HCT116 (cell line): ENCODE measurements around the gene EMC1. TPM values are rescaled to one million over a fixed set of nuclear protein-coding genes. Genes with fewer than 3 reads are reported as not detected.

Experiments used
- ATAC-seq: fragments of 200-7000 bp; cut with Tn5 transposase; 2 replicates; pipeline ENCODE4 v1.9.1; 2020; ENCODE audit warnings: mild to moderate bottlenecking, moderate library complexity
- BruUV-seq: library from RNA; stranded (reverse); fragments of 400-500 nt; replicated peaks from 2 replicates; lab custom pipeline; 2021; lab: Mats Ljungman, UMichigan
- CTCF ChIA-PET: fragments of 300-600 bp; sonication (Branson Sonifier 250); formaldehyde crosslinking; loops from one replicate; lab custom pipeline; 2021; ENCODE audit warnings: antibody characterized with exemption; lab: Charles Lee
- POLR2A ChIA-PET: fragments of 300-600, 350-600 bp; sonication (Branson Sonifier 250); formaldehyde crosslinking; loops from one replicate; lab custom pipeline; 2021; ENCODE audit warnings: antibody characterized with exemption; lab: Charles Lee
- RAD21 ChIA-PET, 2 experiments: fragments of 300-600 bp; sonication (Branson Sonifier 250); formaldehyde crosslinking; loops; one replicate each; lab custom pipeline; 2023; ENCODE audit warnings: low total read pairs in 2 of 2; ENCODE audit not compliant: uncharacterized antibody in 2 of 2, unreplicated experiment in 2 of 2, low non-redundant PET in 1 of 2; lab: Charles Lee
- DNase-seq: peaks from one replicate; pipeline ENCODE4 v3.0.0-alpha.2; 2010; ENCODE audit warnings: low read depth, low spot score
- H2AFZ ChIP-seq: fragments of 200-600 bp; shearing (Covaris generic), sonication (generic); 2 replicates; pipeline ENCODE4 v1.6.1; 2017; ENCODE audit warnings: low read depth, mixed run types, mixed read lengths, antibody characterized with exemption, low read length; ENCODE audit not compliant: poor library complexity, severe bottlenecking
- H3K27ac ChIP-seq: 2 replicates; pipeline ENCODE4 v1.5.1; 2012; ENCODE audit warnings: low read depth, low read length
- H3K27me3 ChIP-seq: fragments of 200-600 bp; sonication (generic); 2 replicates; pipeline ENCODE4 v1.6.1; 2016; ENCODE audit warnings: mixed run types, low read length, mixed read lengths; ENCODE audit not compliant: insufficient read depth
- H3K36me3 ChIP-seq, 2 experiments: fragments of 200-500 bp in 1 of 2; fragments of 200-600 bp in 1 of 2; sonication (Bioruptor generic) in 1 of 2; sonication (generic) in 1 of 2; 2 replicates each; pipeline versions ENCODE4 v1.5.1 to v1.6.1; 2014 to 2016; ENCODE audit warnings: low read length in 2 of 2, inconsistent platforms in 1 of 2, mixed read lengths in 1 of 2, mixed run types in 1 of 2; ENCODE audit not compliant: insufficient read depth in 2 of 2, control insufficient read depth in 1 of 2
- H3K4me1 ChIP-seq, 2 experiments: fragments of 200-600 bp in 1 of 2; sonication (generic) in 1 of 2; 2 replicates each; pipeline versions ENCODE4 v1.5.1 to v1.6.1; 2012 to 2017; ENCODE audit warnings: low read length in 2 of 2, inconsistent platforms in 1 of 2, mild to moderate bottlenecking in 1 of 2, mixed read lengths in 1 of 2, mixed run types in 1 of 2, moderate library complexity in 1 of 2; ENCODE audit not compliant: insufficient read depth in 2 of 2, control insufficient read depth in 1 of 2
- H3K4me2 ChIP-seq: fragments of 200-600 bp; sonication (generic); 2 replicates; pipeline ENCODE4 v1.6.1; 2017; ENCODE audit warnings: mixed run types, low read length, mixed read lengths
- H3K4me3 ChIP-seq, 2 experiments: fragments of 200-600 bp in 1 of 2; sonication (generic) in 1 of 2; replicated peaks in 1 of 2; 2 replicates each; pipeline ENCODE4 v1.5.1; 2011 to 2016; ENCODE audit warnings: low read length in 2 of 2, control low read depth in 1 of 2, low read depth in 1 of 2, mild to moderate bottlenecking in 1 of 2, mixed read lengths in 1 of 2, mixed run types in 1 of 2
- H3K79me2 ChIP-seq: fragments of 200-600 bp; sonication (generic); 2 replicates; pipeline ENCODE4 v1.6.1; 2017; ENCODE audit warnings: mild to moderate bottlenecking, mixed run types, low read length, moderate library complexity, mixed read lengths; ENCODE audit not compliant: insufficient read depth
- H3K9ac ChIP-seq: fragments of 200-600 bp; sonication (generic); 2 replicates; pipeline ENCODE4 v1.6.1; 2016; ENCODE audit warnings: low read length, mixed read lengths
- H3K9me2 ChIP-seq: fragments of 200-600 bp; sonication (generic), shearing (Covaris generic); 2 replicates; pipeline ENCODE4 v1.6.1; 2017; ENCODE audit warnings: mixed run types, mild to moderate bottlenecking, moderate library complexity; ENCODE audit not compliant: insufficient read depth
- H3K9me3 ChIP-seq, 2 experiments: fragments of 200-500 bp in 1 of 2; fragments of 200-600 bp in 1 of 2; sonication (Bioruptor generic) in 1 of 2; sonication (generic) in 1 of 2; 2 replicates each; pipeline ENCODE4 v1.6.1; 2014 to 2017; ENCODE audit warnings: low read length in 2 of 2, mixed read lengths in 2 of 2, inconsistent platforms in 1 of 2, low read depth in 1 of 2, mild to moderate bottlenecking in 1 of 2, mixed run types in 1 of 2, moderate library complexity in 1 of 2; ENCODE audit not compliant: control insufficient read depth in 1 of 2, insufficient read depth in 1 of 2
- H4K20me1 ChIP-seq: fragments of 200-600 bp; sonication (generic), shearing (Covaris generic); 2 replicates; pipeline ENCODE4 v1.6.1; 2017; ENCODE audit warnings: mixed run types, mild to moderate bottlenecking, moderate library complexity; ENCODE audit not compliant: insufficient read depth
- ELF1 ChIP-seq: IDR thresholded peaks from 2 replicates; pipeline ENCODE4 v1.6.1; 2012; ENCODE audit warnings: low read depth, borderline replicate concordance
- EZH2 ChIP-seq: fragments of 200-600 bp; sonication (generic); IDR thresholded peaks from 2 replicates; pipeline ENCODE4 v1.6.1; 2017; ENCODE audit warnings: antibody characterized with exemption, mixed run types
- FOSL1 ChIP-seq: IDR thresholded peaks from 2 replicates; pipeline ENCODE4 v1.6.1; 2012; ENCODE audit warnings: low read depth
- REST ChIP-seq: IDR thresholded peaks from 2 replicates; pipeline ENCODE4 v1.6.1; 2012; ENCODE audit warnings: low read depth
- YY1 ChIP-seq: IDR thresholded peaks from 2 replicates; pipeline ENCODE4 v1.6.1; 2011; ENCODE audit warnings: low read length, low read depth, moderate library complexity, mild to moderate bottlenecking; ENCODE audit not compliant: insufficient replicate concordance; ENCODE audit errors: extremely low read depth
- ZNF274 ChIP-seq: fragments of 200-500 bp; sonication (Bioruptor generic); IDR thresholded peaks from 2 replicates; pipeline ENCODE4 v1.6.1; 2014; ENCODE audit warnings: mild to moderate bottlenecking, low read depth, low read length, inconsistent platforms
- intact Hi-C: fragments of 100-400 bp; cut with micrococcal nuclease; formaldehyde crosslinking; loops from 2 replicates; pipeline ENCODE4 v1.10.0; 2022
- total RNA-seq: library from RNA; stranded (reverse); gene quantifications from one replicate; pipeline ENCODE4 v1.2.1, GENCODE V29; 2021; ENCODE audit not compliant: unreplicated experiment
- TF ChIP-seq, protein P1 (sequence below), 3 experiments: fragments of 200-600 bp in 1 of 3; sonication (generic) in 1 of 3; IDR thresholded peaks in 2 of 3; conservative IDR thresholded peaks in 1 of 3; 2 replicates each; pipeline ENCODE4 v1.5.1; 2012 to 2017; ENCODE audit warnings: low read depth in 2 of 3, low read length in 2 of 3, antibody characterized with exemption in 1 of 3, borderline replicate concordance in 1 of 3, control low read depth in 1 of 3, mild to moderate bottlenecking in 1 of 3, mixed read lengths in 1 of 3, mixed run types in 1 of 3, moderate library complexity in 1 of 3; ENCODE audit not compliant: insufficient read depth in 1 of 3

EMC1 gene
- total RNA-seq, 1 experiment from 2014 or later: 66.6 TPM

DNA sequence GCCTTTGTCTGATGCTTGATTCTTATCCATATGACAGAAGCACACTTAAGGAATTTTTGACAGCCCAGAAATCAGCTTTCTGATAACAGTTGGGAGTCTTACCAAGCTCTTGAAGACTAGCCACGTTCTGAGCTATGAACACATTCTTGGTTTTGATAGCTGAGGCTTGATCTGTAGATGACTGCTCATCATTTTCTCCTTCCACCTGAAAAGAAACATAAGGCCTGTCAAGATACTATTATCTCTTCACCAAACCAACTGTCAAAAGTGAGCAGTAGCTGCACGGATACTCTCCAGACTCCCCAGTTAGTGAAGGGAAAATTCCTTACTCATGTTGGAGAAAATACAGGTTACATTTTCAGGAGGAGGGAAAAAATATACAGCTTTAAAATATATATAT, 53.5 kb downstream of the EMC1 start:
- Histone ChIP-seq H3K36me3 (peaks cover 37 to 53% of the 10 kb centered on the region in 2 experiments; a peak in 3 of 4 replicates), H3K4me3 (no peak overlapping the region), H3K4me1 (no peaks in the 10 kb centered on the region), H3K9me2 (no peaks in the 10 kb centered on the region), H2AFZ (no peak overlapping the region), H3K9me3 (no peaks in the 10 kb centered on the region), H3K27me3 (no peaks in the 10 kb centered on the region), H3K79me2 (peaks cover 63% of the 10 kb centered on the region), H3K27ac (no peak overlapping the region), H4K20me1 (no peaks in the 10 kb centered on the region), H3K4me2 (no peak overlapping the region), H3K9ac (no peak overlapping the region)
- ChIA-PET POLR2A (no interaction called here), RAD21 (no interaction called here), CTCF (no interaction called here)
- ATAC-seq (no peak), DNase-seq (no peak)
- no TSS peak for BruUV-seq
- intact Hi-C loops: no loop called here
- no peak for TF ChIP-seq EZH2
- TF ChIP-seq REST: no peak
- TF ChIP-seq ZNF274: no peak
- TF ChIP-seq YY1: no peak
- TF ChIP-seq ELF1: no peak
- TF ChIP-seq FOSL1: no peak
- TF ChIP-seq, protein P1, sequence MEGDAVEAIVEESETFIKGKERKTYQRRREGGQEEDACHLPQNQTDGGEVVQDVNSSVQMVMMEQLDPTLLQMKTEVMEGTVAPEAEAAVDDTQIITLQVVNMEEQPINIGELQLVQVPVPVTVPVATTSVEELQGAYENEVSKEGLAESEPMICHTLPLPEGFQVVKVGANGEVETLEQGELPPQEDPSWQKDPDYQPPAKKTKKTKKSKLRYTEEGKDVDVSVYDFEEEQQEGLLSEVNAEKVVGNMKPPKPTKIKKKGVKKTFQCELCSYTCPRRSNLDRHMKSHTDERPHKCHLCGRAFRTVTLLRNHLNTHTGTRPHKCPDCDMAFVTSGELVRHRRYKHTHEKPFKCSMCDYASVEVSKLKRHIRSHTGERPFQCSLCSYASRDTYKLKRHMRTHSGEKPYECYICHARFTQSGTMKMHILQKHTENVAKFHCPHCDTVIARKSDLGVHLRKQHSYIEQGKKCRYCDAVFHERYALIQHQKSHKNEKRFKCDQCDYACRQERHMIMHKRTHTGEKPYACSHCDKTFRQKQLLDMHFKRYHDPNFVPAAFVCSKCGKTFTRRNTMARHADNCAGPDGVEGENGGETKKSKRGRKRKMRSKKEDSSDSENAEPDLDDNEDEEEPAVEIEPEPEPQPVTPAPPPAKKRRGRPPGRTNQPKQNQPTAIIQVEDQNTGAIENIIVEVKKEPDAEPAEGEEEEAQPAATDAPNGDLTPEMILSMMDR (IDR thresholded peaks at IDR 0.05 in 2 of 3, conservative IDR thresholded peaks at IDR 0.05 in 1 of 3; ENCODE audit: borderline replicate concordance in 1 of 3, insufficient read depth in 1 of 3, low read depth in 2 of 3, low read length in 2 of 3): no peak
